Activated B cell treated with CpG ODN at 0.5 μM for 24 hours (primary cell): Measurements from ENCODE around the gene MTX2. TPM values are rescaled to one million over a fixed set of nuclear protein-coding genes. Genes with fewer than 3 reads are reported as not detected.
"Not testable (repeated sequence)": the region's sequence is repeated elsewhere in the genome, so short reads cannot be mapped to it uniquely, and the experiment has no call there.

ENCODE experiments used
- ATAC-seq: fragments of 200-7000 bp; cut with Tn5 transposase; one replicate; pipeline ENCODE4 v1.10.0; 2021; ENCODE audit warnings: low read depth, mild to moderate bottlenecking, moderate library complexity
- CTCF ChIA-PET: fragments of 350-600 bp; sonication (Branson Sonifier 250); formaldehyde crosslinking; loops from one replicate; lab custom pipeline; 2021; ENCODE audit warnings: antibody characterized with exemption; lab: Charles Lee
- POLR2A ChIA-PET: fragments of 350-600 bp; sonication (Branson Sonifier 250); formaldehyde crosslinking; loops from one replicate; lab custom pipeline; 2021; ENCODE audit warnings: antibody characterized with exemption; lab: Charles Lee
- DNase-seq: peaks from one replicate; pipeline ENCODE4 v3.0.0; 2022
- H3K27ac Mint-ChIP-seq: one replicate; pipeline ENCODE4 v1.8.0; 2020; ENCODE audit warnings: mixed read lengths
- H3K27me3 Mint-ChIP-seq: one replicate; pipeline ENCODE4 v1.8.0; 2021; ENCODE audit warnings: mixed read lengths
- H3K36me3 Mint-ChIP-seq: one replicate; pipeline ENCODE4 v1.8.0; 2021; ENCODE audit warnings: low read depth, mixed read lengths
- H3K4me1 Mint-ChIP-seq: one replicate; pipeline ENCODE4 v1.8.0; 2021; ENCODE audit warnings: mixed read lengths
- H3K4me3 Mint-ChIP-seq: one replicate; pipeline ENCODE4 v1.8.0; 2020; ENCODE audit warnings: mild to moderate bottlenecking, mixed read lengths
- H3K9me3 Mint-ChIP-seq: one replicate; pipeline ENCODE4 v1.8.0; 2020; ENCODE audit warnings: mixed read lengths
- intact Hi-C: fragments of 100-400 bp; cut with micrococcal nuclease; formaldehyde crosslinking; loops from one replicate; pipeline ENCODE4 v1.15.1; 2024
- total RNA-seq: library from RNA; stranded (reverse); gene quantifications from 2 replicates; pipeline ENCODE4 v1.2.3, GENCODE V29; 2022
- TF ChIP-seq, protein P1 (sequence below): fragments of 200-600 bp; IDR thresholded peaks from one replicate; pipeline ENCODE4 v1.8.0; 2022; ENCODE audit warnings: antibody characterized with exemption, mild to moderate bottlenecking

MTX2 gene
- total RNA-seq, 1 donor from 2014 or later = 9.7 TPM

DNA sequence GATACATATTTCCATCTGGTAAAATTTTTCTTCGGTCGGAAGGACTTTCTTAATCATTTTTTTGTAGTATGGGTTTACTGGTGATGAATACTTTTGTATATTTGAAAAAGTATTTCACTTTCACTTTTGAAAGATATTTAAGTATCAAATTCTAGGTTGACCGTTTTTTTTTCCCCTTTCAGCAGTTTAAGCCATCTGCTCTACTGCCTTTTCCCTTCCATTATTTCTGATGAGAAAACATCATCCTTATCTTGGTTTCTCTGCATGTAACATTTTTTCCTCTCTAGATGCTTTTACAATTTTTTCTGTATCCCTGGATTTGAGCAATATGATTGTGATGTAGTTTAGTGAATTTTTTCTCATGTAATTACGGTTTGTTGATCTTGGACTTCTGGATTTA, 87.0 kb downstream of the MTX2 start:
- CTCF ChIA-PET = no interaction called here
- no peak for DNase-seq
- Mint-ChIP-seq H3K27me3 (peaks cover 4% of the 10 kb centered on the region), H3K4me1 (no peaks in the 10 kb centered on the region), H3K27ac (no peak overlapping the region), H3K4me3 (no peak overlapping the region), H3K9me3 (peaks cover 3% of the 10 kb centered on the region), H3K36me3 (no peaks in the 10 kb centered on the region)
- POLR2A ChIA-PET = no interaction called here
- intact Hi-C loops = no loop called here
- no peak for ATAC-seq
- TF ChIP-seq, protein P1, sequence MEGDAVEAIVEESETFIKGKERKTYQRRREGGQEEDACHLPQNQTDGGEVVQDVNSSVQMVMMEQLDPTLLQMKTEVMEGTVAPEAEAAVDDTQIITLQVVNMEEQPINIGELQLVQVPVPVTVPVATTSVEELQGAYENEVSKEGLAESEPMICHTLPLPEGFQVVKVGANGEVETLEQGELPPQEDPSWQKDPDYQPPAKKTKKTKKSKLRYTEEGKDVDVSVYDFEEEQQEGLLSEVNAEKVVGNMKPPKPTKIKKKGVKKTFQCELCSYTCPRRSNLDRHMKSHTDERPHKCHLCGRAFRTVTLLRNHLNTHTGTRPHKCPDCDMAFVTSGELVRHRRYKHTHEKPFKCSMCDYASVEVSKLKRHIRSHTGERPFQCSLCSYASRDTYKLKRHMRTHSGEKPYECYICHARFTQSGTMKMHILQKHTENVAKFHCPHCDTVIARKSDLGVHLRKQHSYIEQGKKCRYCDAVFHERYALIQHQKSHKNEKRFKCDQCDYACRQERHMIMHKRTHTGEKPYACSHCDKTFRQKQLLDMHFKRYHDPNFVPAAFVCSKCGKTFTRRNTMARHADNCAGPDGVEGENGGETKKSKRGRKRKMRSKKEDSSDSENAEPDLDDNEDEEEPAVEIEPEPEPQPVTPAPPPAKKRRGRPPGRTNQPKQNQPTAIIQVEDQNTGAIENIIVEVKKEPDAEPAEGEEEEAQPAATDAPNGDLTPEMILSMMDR = no peak

DNA sequence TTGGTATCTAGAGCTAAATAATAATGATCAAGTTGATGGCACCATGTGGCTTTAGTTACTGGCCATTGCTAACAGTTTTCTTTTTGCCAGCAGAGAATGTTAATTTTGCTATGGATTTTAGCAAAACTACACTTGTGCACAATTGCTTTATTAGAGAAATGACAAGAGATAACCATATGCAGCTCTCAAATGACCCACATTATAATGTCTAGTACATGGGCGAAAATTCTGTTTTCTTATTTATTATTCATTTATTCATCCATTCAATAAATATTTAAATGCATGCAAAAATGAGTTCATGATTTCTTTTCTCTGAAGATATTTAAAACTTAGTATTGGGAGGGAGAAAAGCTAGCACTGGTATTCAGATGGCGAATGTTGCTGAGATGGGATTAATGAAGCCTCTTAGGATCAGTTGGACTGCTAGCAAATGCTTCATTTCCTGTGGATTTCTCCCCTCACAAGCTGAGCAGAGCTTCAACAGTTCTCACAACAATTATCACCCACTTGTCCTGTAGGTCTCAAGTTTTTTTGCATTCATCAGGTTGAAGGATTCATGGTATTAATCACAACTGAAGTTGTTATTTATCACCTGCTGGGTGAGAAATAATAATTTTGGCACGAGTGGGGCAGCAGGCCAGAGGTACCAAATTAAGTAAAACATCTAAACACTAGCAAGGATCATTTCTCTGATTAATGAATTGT, 95.2 kb downstream of the MTX2 start:
- DNase-seq (no peak), ATAC-seq (no peak)
- TF ChIP-seq, protein P1 = no peak
- Mint-ChIP-seq H3K36me3 (no peaks in the 10 kb centered on the region), H3K4me1 (no peaks in the 10 kb centered on the region), H3K27me3 (peaks cover 7% of the 10 kb centered on the region), H3K9me3 (peaks cover 8% of the 10 kb centered on the region), H3K27ac (no peak overlapping the region), H3K4me3 (no peak overlapping the region)
- ChIA-PET CTCF (no interaction called here), POLR2A (no interaction called here)
- intact Hi-C loops = no loop called here

DNA sequence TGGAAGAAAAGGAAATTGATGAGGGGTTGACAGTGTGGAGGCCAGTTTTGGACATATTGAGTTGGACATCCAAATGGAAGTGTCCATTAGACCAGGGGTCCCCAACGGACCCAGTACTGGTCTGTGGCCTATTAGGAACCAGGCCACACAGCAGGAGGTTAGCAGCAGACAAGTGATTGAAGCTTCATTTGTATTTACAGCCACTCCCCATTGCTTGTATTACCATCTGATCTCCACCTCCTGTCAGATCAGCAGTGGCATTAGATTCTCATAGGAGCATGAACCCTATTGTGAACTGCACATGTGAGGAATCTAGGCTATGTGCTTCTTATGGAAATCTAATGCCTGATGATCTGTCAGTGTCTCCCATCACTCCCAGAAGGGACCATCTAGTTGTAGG, 99.1 kb downstream of the MTX2 start:
- ATAC-seq = no peak
- ChIA-PET POLR2A (no interaction called here), CTCF (no interaction called here)
- H3K27me3 Mint-ChIP-seq = peaks cover 3% of the 10 kb centered on the region
- TF ChIP-seq, protein P1 = no peak
- no peaks in the 10 kb centered on the region for H3K4me1 Mint-ChIP-seq
- H3K36me3 Mint-ChIP-seq = no peaks in the 10 kb centered on the region
- intact Hi-C loops = no loop called here
- DNase-seq = no peak
- peaks cover 8% of the 10 kb centered on the region for H3K9me3 Mint-ChIP-seq
- no peak overlapping the region for H3K27ac Mint-ChIP-seq
- H3K4me3 Mint-ChIP-seq = no peak overlapping the region

DNA sequence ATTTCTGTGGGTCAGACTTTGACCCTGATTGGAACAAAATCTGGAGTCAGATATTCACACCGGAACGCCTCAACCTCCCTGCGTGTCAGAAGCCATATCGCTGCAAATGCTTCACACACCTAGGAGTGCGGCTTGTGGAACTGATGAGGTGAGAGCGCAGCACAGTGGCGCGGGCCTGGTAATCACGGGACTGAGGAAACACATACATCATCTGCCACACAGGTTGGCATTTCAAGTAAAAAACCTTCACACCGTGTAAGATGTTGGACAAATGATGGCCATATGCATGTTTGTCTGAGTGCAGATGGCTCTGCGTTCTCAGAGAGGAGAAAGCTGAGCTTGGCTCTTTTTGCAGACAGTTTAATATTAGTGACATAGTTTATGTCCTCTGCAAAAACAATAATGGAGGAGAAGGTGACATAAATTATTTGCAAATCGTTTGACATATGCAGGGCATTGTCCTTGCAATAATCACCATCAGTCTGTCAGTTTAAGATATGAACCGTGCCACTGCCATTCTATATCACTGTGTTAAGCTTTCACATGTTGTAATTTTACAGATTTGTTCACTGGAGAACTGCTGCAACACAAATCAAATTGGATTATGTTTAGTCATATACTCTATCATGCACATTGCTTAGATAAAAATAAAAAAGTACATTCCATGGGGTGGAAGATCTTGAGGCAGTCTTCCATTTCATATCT, 101.4 kb downstream of the MTX2 start:
- TF ChIP-seq, protein P1 = no peak
- ChIA-PET CTCF (no interaction called here), POLR2A (no interaction called here)
- no peaks in the 10 kb centered on the region for H3K4me1 Mint-ChIP-seq
- H3K27ac Mint-ChIP-seq = no peak overlapping the region
- H3K36me3 Mint-ChIP-seq = no peaks in the 10 kb centered on the region
- ATAC-seq = no peak
- H3K27me3 Mint-ChIP-seq = peaks cover 8% of the 10 kb centered on the region
- no peak for DNase-seq
- intact Hi-C loops = no loop called here
- H3K9me3 Mint-ChIP-seq = peaks cover 8% of the 10 kb centered on the region
- no peak overlapping the region for H3K4me3 Mint-ChIP-seq

DNA sequence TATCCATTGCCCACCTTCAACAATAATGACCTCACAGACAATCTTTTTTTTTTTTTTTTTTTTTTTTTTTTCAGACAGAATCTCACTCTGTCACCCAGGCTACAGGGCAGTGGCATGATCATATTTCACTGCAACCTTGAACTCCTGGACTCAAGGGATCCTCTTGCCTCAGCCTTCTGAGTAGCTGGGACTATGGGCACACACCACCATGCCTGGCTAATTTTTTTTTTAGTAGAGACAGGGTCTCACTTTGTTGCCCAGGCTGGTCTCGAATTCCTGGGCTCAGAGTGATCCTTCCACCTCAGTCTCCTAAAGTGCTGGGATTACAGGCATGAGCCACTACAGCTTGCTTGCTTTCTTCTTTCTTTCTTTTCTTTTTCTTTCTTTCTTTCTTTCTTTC, 103.9 kb downstream of the MTX2 start:
- H3K4me1 Mint-ChIP-seq, H3K4me3 Mint-ChIP-seq, intact Hi-C loops, POLR2A ChIA-PET, CTCF ChIA-PET, ATAC-seq, H3K36me3 Mint-ChIP-seq, DNase-seq, H3K27ac Mint-ChIP-seq, H3K27me3 Mint-ChIP-seq, H3K9me3 Mint-ChIP-seq: not testable (repeated sequence)
